ENCODE data around the gene LONRF3. TPM values are rescaled to one million over a fixed set of nuclear protein-coding genes. Genes with fewer than 3 reads are reported as not detected.
"Not testable (repeated sequence)": the region's sequence is repeated elsewhere in the genome, so short reads cannot be mapped to it uniquely, and the experiment has no call there.

LONRF3 gene
- total RNA-seq, 1 donor from 2014 or later = 0.96 TPM

DNA sequence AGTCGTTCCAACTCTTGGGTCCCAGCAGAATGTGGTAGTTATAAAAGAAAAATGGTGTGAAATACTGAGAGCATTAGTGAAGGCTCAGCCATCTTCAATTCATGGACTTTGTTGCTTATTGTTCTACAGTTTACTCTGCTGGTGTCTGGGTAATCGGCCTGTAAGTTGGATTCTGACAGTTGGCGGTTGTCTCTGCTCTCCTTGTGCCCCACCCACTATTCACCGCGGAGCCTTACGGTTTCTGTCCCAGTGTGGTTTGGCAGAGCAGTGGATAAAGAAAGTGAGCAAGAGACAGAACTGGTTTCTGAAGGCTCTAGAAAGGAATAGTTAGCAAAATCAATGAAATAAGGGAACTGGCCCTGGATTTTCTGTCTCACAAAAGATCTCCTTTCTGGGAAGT, 9.1 kb downstream of the LONRF3 start:
- Mint-ChIP-seq H3K9me3 (ENCODE audit: low read depth) (peaks cover 4% of the 10 kb centered on the region), H3K27ac (no peak overlapping the region), H3K4me3 (ENCODE audit: low read depth) (no peak overlapping the region), H3K4me1 (ENCODE audit: low read depth) (no peaks in the 10 kb centered on the region), H3K27me3 (no peaks in the 10 kb centered on the region), H3K36me3 (ENCODE audit: insufficient read depth) (no peaks in the 10 kb centered on the region)
- TF ChIP-seq, protein P1, sequence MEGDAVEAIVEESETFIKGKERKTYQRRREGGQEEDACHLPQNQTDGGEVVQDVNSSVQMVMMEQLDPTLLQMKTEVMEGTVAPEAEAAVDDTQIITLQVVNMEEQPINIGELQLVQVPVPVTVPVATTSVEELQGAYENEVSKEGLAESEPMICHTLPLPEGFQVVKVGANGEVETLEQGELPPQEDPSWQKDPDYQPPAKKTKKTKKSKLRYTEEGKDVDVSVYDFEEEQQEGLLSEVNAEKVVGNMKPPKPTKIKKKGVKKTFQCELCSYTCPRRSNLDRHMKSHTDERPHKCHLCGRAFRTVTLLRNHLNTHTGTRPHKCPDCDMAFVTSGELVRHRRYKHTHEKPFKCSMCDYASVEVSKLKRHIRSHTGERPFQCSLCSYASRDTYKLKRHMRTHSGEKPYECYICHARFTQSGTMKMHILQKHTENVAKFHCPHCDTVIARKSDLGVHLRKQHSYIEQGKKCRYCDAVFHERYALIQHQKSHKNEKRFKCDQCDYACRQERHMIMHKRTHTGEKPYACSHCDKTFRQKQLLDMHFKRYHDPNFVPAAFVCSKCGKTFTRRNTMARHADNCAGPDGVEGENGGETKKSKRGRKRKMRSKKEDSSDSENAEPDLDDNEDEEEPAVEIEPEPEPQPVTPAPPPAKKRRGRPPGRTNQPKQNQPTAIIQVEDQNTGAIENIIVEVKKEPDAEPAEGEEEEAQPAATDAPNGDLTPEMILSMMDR (IDR thresholded peaks at IDR 0.05; ENCODE audit: unreplicated experiment) = no peak
- no peak for DNase-seq (ENCODE audit: low spot score, unreplicated experiment)

DNA sequence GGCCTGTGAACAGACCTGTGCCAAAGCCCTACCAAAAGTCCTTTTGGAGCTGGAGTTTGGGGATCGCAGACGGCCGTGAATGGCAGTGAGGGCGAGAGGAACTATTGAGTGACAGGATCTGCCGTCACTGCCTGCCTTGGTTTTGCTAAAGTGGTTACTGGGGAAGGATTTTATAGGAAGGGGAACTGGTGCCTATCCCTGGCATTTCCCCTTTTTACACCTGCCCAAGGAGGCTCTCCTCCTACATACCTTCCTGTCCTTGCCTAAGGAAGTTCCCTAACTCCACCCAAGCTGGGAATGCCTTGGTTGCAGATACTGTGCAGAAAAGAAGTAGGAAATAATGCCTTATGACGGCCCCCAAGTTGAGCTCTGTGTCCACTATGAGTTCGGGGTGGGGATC, 14.5 kb downstream of the LONRF3 start:
- TF ChIP-seq, protein P1 (IDR thresholded peaks at IDR 0.05; ENCODE audit: unreplicated experiment) = no peak
- no peaks in the 10 kb centered on the region for H3K27me3 Mint-ChIP-seq
- DNase-seq (ENCODE audit: low spot score, unreplicated experiment) = no peak
- no peaks in the 10 kb centered on the region for H3K4me1 Mint-ChIP-seq (ENCODE audit: low read depth)
- H3K9me3 Mint-ChIP-seq (ENCODE audit: low read depth) = peaks cover 22% of the 10 kb centered on the region
- H3K36me3 Mint-ChIP-seq (ENCODE audit: insufficient read depth) = peaks cover 2% of the 10 kb centered on the region
- no peak overlapping the region for H3K27ac Mint-ChIP-seq
- no peak overlapping the region for H3K4me3 Mint-ChIP-seq (ENCODE audit: low read depth)

DNA sequence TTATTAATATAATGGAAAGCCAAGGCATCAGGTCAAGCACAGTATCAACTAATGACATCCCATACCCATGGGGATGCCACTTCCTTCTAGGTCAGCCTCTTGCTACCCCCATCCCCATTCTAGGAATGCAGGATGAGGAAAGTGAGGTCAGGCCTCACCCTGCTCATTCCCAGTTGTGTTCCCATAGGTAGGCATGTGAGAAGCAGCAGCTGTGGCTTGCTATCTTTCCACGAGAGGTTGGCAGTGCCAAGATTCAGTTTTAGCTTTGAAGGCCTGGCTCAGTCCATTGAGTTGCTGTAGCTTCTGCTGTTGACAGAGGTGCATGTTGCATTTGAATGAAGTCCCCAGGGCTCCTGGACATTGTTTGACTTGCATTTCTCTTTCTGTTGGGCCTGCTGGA, 15.5 kb downstream of the LONRF3 start:
- TF ChIP-seq, protein P1 (IDR thresholded peaks at IDR 0.05; ENCODE audit: unreplicated experiment) = no peak
- H3K4me3 Mint-ChIP-seq (ENCODE audit: low read depth) = no peak overlapping the region
- H3K9me3 Mint-ChIP-seq (ENCODE audit: low read depth) = peaks cover 24% of the 10 kb centered on the region
- no peak for DNase-seq (ENCODE audit: low spot score, unreplicated experiment)
- H3K27me3 Mint-ChIP-seq = no peaks in the 10 kb centered on the region
- H3K4me1 Mint-ChIP-seq (ENCODE audit: low read depth) = no peaks in the 10 kb centered on the region
- H3K27ac Mint-ChIP-seq = no peak overlapping the region
- H3K36me3 Mint-ChIP-seq (ENCODE audit: insufficient read depth) = peaks cover 2% of the 10 kb centered on the region

DNA sequence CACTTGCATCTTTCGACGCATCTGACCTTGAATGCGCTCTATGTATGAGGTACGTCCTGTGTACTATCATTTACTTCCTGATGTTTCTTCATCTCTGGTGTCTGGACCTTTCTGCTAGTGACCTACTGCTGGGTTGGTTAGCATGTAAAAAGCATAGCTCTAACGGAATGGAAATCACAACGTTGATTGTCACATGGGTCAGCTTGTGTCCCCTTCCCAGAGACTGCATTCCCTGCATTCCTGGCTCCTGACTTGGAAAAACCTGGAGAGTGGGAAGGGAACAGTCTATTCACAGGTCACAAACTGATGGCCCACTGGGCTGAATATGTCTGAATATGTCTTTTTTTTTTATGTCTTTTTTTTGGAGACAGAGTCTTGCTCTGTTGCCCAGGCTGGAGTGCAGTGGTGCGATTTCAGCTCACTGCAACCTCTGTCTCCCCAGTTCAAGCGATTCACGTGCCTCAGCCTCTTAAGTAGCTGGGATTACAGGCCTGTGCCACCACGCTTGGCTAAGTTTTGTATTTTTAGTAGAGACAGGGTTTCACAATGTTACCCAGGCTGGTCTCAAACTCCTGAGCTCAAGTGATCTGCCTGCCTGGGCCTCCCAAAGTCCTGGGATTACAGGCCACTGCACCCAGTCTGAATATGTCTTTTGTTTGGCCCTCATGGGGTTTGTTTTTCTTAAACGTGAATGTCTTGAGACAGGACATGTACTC, 16.3 kb downstream of the LONRF3 start:
- Mint-ChIP-seq H3K27me3 (no peaks in the 10 kb centered on the region), H3K27ac (no peak overlapping the region), H3K9me3 (ENCODE audit: low read depth) (peaks cover 31% of the 10 kb centered on the region), H3K4me3 (ENCODE audit: low read depth) (no peak overlapping the region), H3K4me1 (ENCODE audit: low read depth) (no peaks in the 10 kb centered on the region), H3K36me3 (ENCODE audit: insufficient read depth) (peaks cover 2% of the 10 kb centered on the region)
- no peak for DNase-seq (ENCODE audit: low spot score, unreplicated experiment)
- TF ChIP-seq, protein P1 (IDR thresholded peaks at IDR 0.05; ENCODE audit: unreplicated experiment) = no peak

DNA sequence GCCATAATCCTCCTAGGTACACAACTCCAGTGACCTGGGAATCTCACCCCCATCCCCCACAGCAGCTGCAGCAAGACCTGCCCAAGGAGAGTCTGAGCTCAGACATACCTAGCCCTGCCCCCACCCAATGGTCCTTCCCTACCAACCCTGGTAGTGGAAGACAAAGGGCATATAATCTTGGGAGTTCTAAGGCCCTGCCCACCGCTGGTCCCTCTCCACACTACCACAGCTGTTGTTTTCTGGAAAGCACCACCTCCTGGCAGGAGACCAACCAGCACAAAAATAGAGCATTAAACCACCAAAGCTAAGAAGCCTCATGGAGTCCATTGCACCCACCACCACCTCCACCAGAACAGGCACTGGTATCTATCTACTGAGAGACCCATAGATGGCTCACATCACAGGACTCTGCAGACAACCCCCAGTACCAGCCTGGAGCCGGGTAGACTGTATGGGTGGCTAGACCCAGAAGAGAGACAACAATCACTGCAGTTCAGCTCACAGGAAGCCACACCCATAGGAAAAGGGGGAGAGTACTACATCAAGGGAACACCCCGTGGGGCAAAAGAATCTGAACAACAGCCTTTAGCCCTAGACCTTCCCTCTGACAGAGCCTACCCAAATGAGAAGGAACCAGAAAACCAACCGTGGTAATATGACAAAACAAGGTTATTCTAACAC, 18.2 kb downstream of the LONRF3 start:
- H3K27ac Mint-ChIP-seq; H3K36me3 Mint-ChIP-seq (ENCODE audit: insufficient read depth); H3K27me3 Mint-ChIP-seq; DNase-seq (ENCODE audit: low spot score, unreplicated experiment); H3K4me3 Mint-ChIP-seq (ENCODE audit: low read depth); H3K4me1 Mint-ChIP-seq (ENCODE audit: low read depth): not testable (repeated sequence)
- peaks cover 38% of the 10 kb centered on the region for H3K9me3 Mint-ChIP-seq (ENCODE audit: low read depth)

DNA sequence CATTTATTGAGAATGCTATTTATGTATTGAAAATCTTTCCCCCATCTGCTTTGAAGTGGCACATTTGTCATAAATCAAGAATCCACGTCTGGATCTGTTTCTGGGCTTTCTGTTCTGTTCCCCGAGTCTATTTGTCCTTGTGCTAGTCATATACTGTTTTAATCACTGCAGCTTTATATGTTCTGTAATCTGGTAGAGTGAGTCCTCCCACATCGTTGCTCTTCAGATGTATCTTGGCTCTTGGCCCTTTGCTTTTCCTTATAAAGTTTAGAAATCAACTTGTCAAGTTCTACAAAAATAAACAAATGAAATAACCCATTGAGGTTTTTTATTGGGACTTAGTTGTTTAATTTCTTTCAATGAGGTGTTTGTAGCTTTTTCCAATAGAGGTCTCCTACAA, 29.0 kb downstream of the LONRF3 start:
- Mint-ChIP-seq H3K4me3 (ENCODE audit: low read depth) (no peak overlapping the region), H3K9me3 (ENCODE audit: low read depth) (peaks cover 6% of the 10 kb centered on the region), H3K27me3 (no peaks in the 10 kb centered on the region)

More for the DNA sequence above, 29.0 kb downstream of the LONRF3 start:
- DNase-seq (ENCODE audit: low spot score, unreplicated experiment) = no peak
- TF ChIP-seq, protein P1 (IDR thresholded peaks at IDR 0.05; ENCODE audit: unreplicated experiment) = no peak
- H3K4me1 Mint-ChIP-seq (ENCODE audit: low read depth) = peaks cover 2% of the 10 kb centered on the region
- no peaks in the 10 kb centered on the region for H3K36me3 Mint-ChIP-seq (ENCODE audit: insufficient read depth)
- no peak overlapping the region for H3K27ac Mint-ChIP-seq
